HEK293 (cell line): ENCODE results near the gene THRA.

Source experiments
- CTCF ChIA-PET: fragments of 350-600 bp; formaldehyde crosslinking; extraction: SDS; loops from one replicate; lab custom pipeline; 2021; ENCODE audit warnings: antibody characterized with exemption; lab: Yijun Ruan, JAX
- POLR2A ChIA-PET: fragments of 300-600 bp; formaldehyde crosslinking; extraction: SDS; loops from one replicate; lab custom pipeline; 2020; ENCODE audit warnings: antibody characterized with exemption, inconsistent platforms; lab: Yijun Ruan, JAX
- H3K27ac ChIP-seq: fragments of 200-500 bp; sonication (Bioruptor generic); 2 replicates; pipeline ENCODE4 v1.5.1; 2014; ENCODE audit warnings: low read depth, low read length, control low read depth, inconsistent platforms; ENCODE audit errors: extremely low read depth
- H3K36me3 ChIP-seq, 2 experiments: fragments of 200-500 bp in 1 of 2; sonication (Bioruptor generic) in 1 of 2; 1 replicate in 1 of 2; 2 replicates in 1 of 2; pipeline ENCODE4 v1.5.1; 2014 to 2017; ENCODE audit warnings: inconsistent platforms in 2 of 2, low read length in 2 of 2; ENCODE audit not compliant: control insufficient read depth in 2 of 2, insufficient read depth in 1 of 2
- H3K4me1 ChIP-seq: fragments of 200-500 bp; sonication (Bioruptor generic); 2 replicates; pipeline ENCODE4 v1.5.1; 2014; ENCODE audit warnings: mild to moderate bottlenecking, low read length, inconsistent platforms; ENCODE audit not compliant: control insufficient read depth, insufficient read depth
- H3K4me3 ChIP-seq: 2 replicates; pipeline ENCODE4 v1.5.1; 2011; ENCODE audit warnings: low read depth, mild to moderate bottlenecking, control low read depth, low read length, moderate library complexity
- H3K9me3 ChIP-seq: fragments of 200-500 bp; sonication (Bioruptor generic); 2 replicates; pipeline ENCODE4 v1.5.1; 2014; ENCODE audit warnings: low read depth, low read length, inconsistent platforms; ENCODE audit not compliant: control insufficient read depth, insufficient read depth
- BCL11A ChIP-seq: fragments of 450-650 bp; formaldehyde crosslinking; IDR thresholded peaks from 2 replicates; pipeline ENCODE4 v1.5.1; 2016; ENCODE audit warnings: low read depth, missing biosample characterization, missing genetic modification characterization
- EGR2 ChIP-seq: fragments of 450-650 bp; formaldehyde crosslinking; IDR thresholded peaks from 2 replicates; pipeline ENCODE4 v1.5.1; 2016; ENCODE audit warnings: low read depth, missing biosample characterization, missing genetic modification characterization
- HIC1 ChIP-seq: fragments of 450-650 bp; formaldehyde crosslinking; IDR thresholded peaks from 2 replicates; pipeline ENCODE4 v1.5.1; 2016; ENCODE audit warnings: missing biosample characterization, missing genetic modification characterization
- HOXD13 ChIP-seq: sonication (generic); formaldehyde crosslinking; IDR thresholded peaks from 2 replicates; pipeline ENCODE4 v1.8.0; 2022; ENCODE audit warnings: missing genetic modification reagents, borderline replicate concordance
- PRDM10 ChIP-seq: fragments of 450-650 bp; formaldehyde crosslinking; IDR thresholded peaks from 2 replicates; pipeline ENCODE4 v1.5.1; 2016; ENCODE audit warnings: missing biosample characterization, missing genetic modification characterization
- SP2 ChIP-seq: fragments of 450-650 bp; formaldehyde crosslinking; IDR thresholded peaks from 2 replicates; pipeline ENCODE4 v1.5.1; 2016; ENCODE audit warnings: missing biosample characterization, missing genetic modification characterization
- ZBTB10 ChIP-seq: fragments of 450-650 bp; formaldehyde crosslinking; IDR thresholded peaks from 2 replicates; pipeline ENCODE4 v1.5.1; 2016; ENCODE audit warnings: missing biosample characterization, missing genetic modification characterization
- ZBTB17 ChIP-seq: fragments of 450-650 bp; formaldehyde crosslinking; IDR thresholded peaks from 2 replicates; pipeline ENCODE4 v1.5.1; 2016; ENCODE audit warnings: missing biosample characterization, missing genetic modification characterization
- ZFHX2 ChIP-seq: fragments of 450-650 bp; formaldehyde crosslinking; conservative IDR thresholded peaks from 2 replicates; pipeline ENCODE4 v1.5.1; 2016; ENCODE audit warnings: missing biosample characterization, missing genetic modification characterization
- ZNF155 ChIP-seq: fragments of 450-650 bp; formaldehyde crosslinking; IDR thresholded peaks from 2 replicates; pipeline ENCODE4 v1.5.1; 2016; ENCODE audit warnings: missing biosample characterization, missing genetic modification characterization
- ZNF16 ChIP-seq: fragments of 450-650 bp; formaldehyde crosslinking; IDR thresholded peaks from 2 replicates; pipeline ENCODE4 v1.5.1; 2016; ENCODE audit warnings: low read depth, missing biosample characterization, missing genetic modification characterization
- ZNF354C ChIP-seq: fragments of 450-650 bp; formaldehyde crosslinking; IDR thresholded peaks from 2 replicates; pipeline ENCODE4 v1.5.1; 2016; ENCODE audit warnings: missing biosample characterization, missing genetic modification characterization, low read depth, borderline replicate concordance
- ZNF843 ChIP-seq: fragments of 450-650 bp; formaldehyde crosslinking; IDR thresholded peaks from 2 replicates; pipeline ENCODE4 v1.5.1; 2016; ENCODE audit warnings: missing biosample characterization, missing genetic modification characterization
- ZSCAN30 ChIP-seq: fragments of 450-650 bp; IDR thresholded peaks from 2 replicates; pipeline ENCODE4 v1.5.1; 2018; ENCODE audit warnings: missing biosample characterization, mild to moderate bottlenecking, missing genetic modification characterization, moderate library complexity

Gene THRA

GRCh38 chr17:40090237-40091119 lies 27.7 kb downstream of the THRA start:
- no peaks in the 10 kb centered on the region for H3K9me3 ChIP-seq
- ChIA-PET CTCF (interaction anchor here (0.6 to 3.6 kb wide), 7 partner anchors 15 to 77 kb away, joined by 3 to 21 read pairs (median 3); no protein-coding TSS in a partner anchor), POLR2A (interaction anchor here (0.9 to 1.5 kb wide), 4 partner anchors 17 to 36 kb away, joined by 3 to 6 read pairs (median 4); partner anchors contain the start of gene MED24)
- no peaks in the 10 kb centered on the region for H3K4me1 ChIP-seq
- peaks cover 12 to 60% of the 10 kb centered on the region in 2 experiments; a peak in 2 of 3 replicates for H3K36me3 ChIP-seq
- H3K4me3 ChIP-seq = no peak overlapping the region
- H3K27ac ChIP-seq = no peak overlapping the region
- TF ChIP-seq ZNF843 (tag by site-specific recombination) = no peak
- no peak for TF ChIP-seq HOXD13 (CRISPR knock-in tag)
- TF ChIP-seq ZNF354C (tag by site-specific recombination) = no peak
- TF ChIP-seq PRDM10 = peak; percentile 26
- TF ChIP-seq BCL11A (tag by site-specific recombination) = no peak
- peak; percentile 55 for TF ChIP-seq EGR2 (tag by site-specific recombination)
- 0 out of 2 replicates have a peak, but pooled peaks have one; percentile 17 for TF ChIP-seq HIC1 (tag by site-specific recombination)
- 0 out of 2 replicates have a peak, but pooled peaks have one; percentile 17 for TF ChIP-seq ZNF155 (tag by site-specific recombination)
- 0 out of 2 replicates have a peak, but pooled peaks have one; percentile 35 for TF ChIP-seq ZBTB10
- peak; percentile 16; the same call in 1 of the 2 replicates for TF ChIP-seq SP2 (tag by site-specific recombination)
- TF ChIP-seq ZSCAN30 (tag by site-specific recombination) = no peak
- TF ChIP-seq ZFHX2 (tag by site-specific recombination) = peak; percentile 80
- TF ChIP-seq ZNF16 (tag by site-specific recombination) = no peak
- no peak for TF ChIP-seq ZBTB17 (tag by site-specific recombination)
